Endothelial cell of umbilical vein (primary cell): ENCODE measurements around the gene ANKIB1. TPM values are rescaled to one million over a fixed set of nuclear protein-coding genes. Genes with fewer than 3 reads are reported as not detected.

Source experiments
- Bru-seq: library from RNA; stranded (reverse); fragments of 400-500 nt; gene quantifications from one replicate; lab custom pipeline; 2021; lab: Mats Ljungman, UMichigan
- BruChase-seq, 2 experiments: library from RNA; stranded (reverse); fragments of 400-500 nt; gene quantifications; one replicate each; lab custom pipeline; 2021; lab: Mats Ljungman, UMichigan
- BruUV-seq: library from RNA; stranded (reverse); fragments of 400-500 nt; replicated peaks from 2 replicates; lab custom pipeline; 2021; lab: Mats Ljungman, UMichigan
- CTCF ChIA-PET: fragments of 300-600, 350-600 bp; sonication (Branson Sonifier 250); formaldehyde crosslinking; loops from one replicate; lab custom pipeline; 2021; ENCODE audit warnings: antibody characterized with exemption, inconsistent platforms; lab: Charles Lee
- POLR2A ChIA-PET: fragments of 300-600, 350-600 bp; sonication (Branson Sonifier 250); formaldehyde crosslinking; loops from one replicate; lab custom pipeline; 2021; ENCODE audit warnings: antibody characterized with exemption, inconsistent platforms; lab: Charles Lee
- DNase-seq: peaks from one replicate; pipeline ENCODE4 v3.0.0-alpha.2; 2011; ENCODE audit warnings: low read depth, low spot score
- FAIRE-seq: peaks from 2 replicates; lab custom pipeline; 2011; peaks lifted over from hg19 to GRCh38; lab: Jason Lieb, UNC
- H2AFZ ChIP-seq: 2 replicates; pipeline ENCODE4 v1.6.0; 2012; ENCODE audit warnings: low read depth, low read length, control low read depth, inconsistent platforms
- H3K27ac ChIP-seq: 2 replicates; pipeline ENCODE4 v1.5.1; 2011; ENCODE audit warnings: low read depth, mild to moderate bottlenecking, control low read depth, low read length, moderate library complexity; ENCODE audit not compliant: insufficient read depth
- H3K27me3 ChIP-seq, 2 experiments: 2 replicates each; pipeline versions ENCODE4 v1.6.0 to v1.6.1; 2011; ENCODE audit warnings: low read length in 2 of 2, mixed read lengths in 1 of 2; ENCODE audit not compliant: control insufficient read depth in 2 of 2, insufficient read depth in 2 of 2
- H3K36me3 ChIP-seq, 2 experiments: 2 replicates in 1 of 2; 3 replicates in 1 of 2; pipeline ENCODE4 v1.5.1; 2011; ENCODE audit warnings: low read length in 2 of 2, mild to moderate bottlenecking in 1 of 2, moderate library complexity in 1 of 2; ENCODE audit not compliant: control insufficient read depth in 2 of 2, insufficient read depth in 2 of 2; ENCODE audit errors: extremely low read depth in 1 of 2
- H3K4me1 ChIP-seq: 3 replicates; pipeline ENCODE4 v1.5.1; 2011; ENCODE audit warnings: mild to moderate bottlenecking, low read length; ENCODE audit not compliant: control insufficient read depth, insufficient read depth; ENCODE audit errors: extremely low read depth
- H3K4me2 ChIP-seq: 2 replicates; pipeline ENCODE4 v1.6.1; 2011; ENCODE audit warnings: low read length, control low read depth, mixed read lengths; ENCODE audit not compliant: insufficient read depth
- H3K4me3 ChIP-seq, 3 experiments: fragments of 200-600 bp in 1 of 3; sonication (generic), shearing (Covaris generic) in 1 of 3; replicated peaks in 1 of 3; 2 replicates each; pipeline ENCODE4 v1.5.1; 2011 to 2016; ENCODE audit warnings: control low read depth in 3 of 3, low read length in 3 of 3, mild to moderate bottlenecking in 2 of 3, inconsistent platforms in 1 of 3, low read depth in 1 of 3, moderate library complexity in 1 of 3; ENCODE audit not compliant: insufficient read depth in 1 of 3
- H3K79me2 ChIP-seq: 2 replicates; pipeline ENCODE4 v1.6.0; 2012; ENCODE audit warnings: low read length, inconsistent platforms; ENCODE audit not compliant: control insufficient read depth, insufficient read depth
- H3K9ac ChIP-seq: replicated peaks from 2 replicates; pipeline ENCODE3; 2011; ENCODE audit warnings: low read length, control low read depth; ENCODE audit not compliant: insufficient read depth; ENCODE audit errors: extremely low read depth
- H3K9me1 ChIP-seq: replicated peaks from 3 replicates; pipeline ENCODE4 v1.6.0; 2011; ENCODE audit warnings: mild to moderate bottlenecking, low read length; ENCODE audit not compliant: control insufficient read depth, insufficient read depth; ENCODE audit errors: extremely low read depth
- H3K9me3 ChIP-seq: replicated peaks from 2 replicates; pipeline ENCODE4 v1.5.1; 2012; ENCODE audit warnings: low read length, inconsistent platforms; ENCODE audit not compliant: control insufficient read depth, insufficient read depth
- H4K20me1 ChIP-seq: replicated peaks from 2 replicates; pipeline ENCODE3; 2011; ENCODE audit warnings: mild to moderate bottlenecking, low read length; ENCODE audit not compliant: control insufficient read depth, insufficient read depth; ENCODE audit errors: extremely low read depth
- MAX ChIP-seq: IDR thresholded peaks from 2 replicates; pipeline ENCODE4 v1.6.1; 2011; ENCODE audit not compliant: insufficient read depth, insufficient read length
- MYC ChIP-seq: IDR thresholded peaks from one replicate; pipeline ENCODE4 v1.6.1; 2011; ENCODE audit warnings: mild to moderate bottlenecking, low read depth, low read length
- dilution Hi-C: fragments of 300-500 bp; cut with MboI; formaldehyde crosslinking; loops from one replicate; pipeline ENCODE4 v1.15.0; 2019; ENCODE audit warnings: low sequenced_read_pairs; ENCODE audit not compliant: extremely low pct_ligation_motif_present
- intact Hi-C: fragments of 100-400 bp; cut with micrococcal nuclease; formaldehyde crosslinking; loops from one replicate; pipeline ENCODE4 v1.10.0; 2022
- long read RNA-seq: library from polyadenylated mRNA; stranded (forward); transcript quantifications from one replicate; pipeline ENCODE4 v2.0.0, GENCODE V29; 2021
- polyA minus RNA-seq, 3 experiments: library from RNA; depleted of rRNA, polyadenylated mRNA; stranded (reverse); fragments of >200 nt; gene quantifications; 1 replicate in 1 of 3; 2 replicates in 2 of 3; pipeline ENCODE4 v1.2.3, GENCODE V29; 2011
- polyA plus RNA-seq, 4 experiments: library from polyadenylated mRNA; depleted of rRNA in 3 of 4; stranded (reverse) in 3 of 4; unstranded in 1 of 4; fragments of >200 nt; gene quantifications; 2 replicates each; pipeline versions ENCODE4 v1.2.1 to v1.2.3, GENCODE V29; 2011 to 2012; ENCODE audit warnings: missing spikeins in 1 of 4
- total RNA-seq: library from RNA; stranded (reverse); gene quantifications from 2 replicates; pipeline ENCODE4 v1.2.3, GENCODE V29; 2021
- TF ChIP-seq, protein P1 (sequence below), 2 donors: IDR thresholded peaks; 1 replicate in 1 of 2; 2 replicates in 1 of 2; pipeline ENCODE4 v1.5.1; 2011; ENCODE audit warnings: low read length in 2 of 2, mild to moderate bottlenecking in 2 of 2, moderate library complexity in 2 of 2, control low read depth in 1 of 2, inconsistent platforms in 1 of 2, low read depth in 1 of 2; ENCODE audit not compliant: insufficient read depth in 1 of 2; ENCODE audit errors: extremely low read depth in 1 of 2

ANKIB1 gene, protein sequence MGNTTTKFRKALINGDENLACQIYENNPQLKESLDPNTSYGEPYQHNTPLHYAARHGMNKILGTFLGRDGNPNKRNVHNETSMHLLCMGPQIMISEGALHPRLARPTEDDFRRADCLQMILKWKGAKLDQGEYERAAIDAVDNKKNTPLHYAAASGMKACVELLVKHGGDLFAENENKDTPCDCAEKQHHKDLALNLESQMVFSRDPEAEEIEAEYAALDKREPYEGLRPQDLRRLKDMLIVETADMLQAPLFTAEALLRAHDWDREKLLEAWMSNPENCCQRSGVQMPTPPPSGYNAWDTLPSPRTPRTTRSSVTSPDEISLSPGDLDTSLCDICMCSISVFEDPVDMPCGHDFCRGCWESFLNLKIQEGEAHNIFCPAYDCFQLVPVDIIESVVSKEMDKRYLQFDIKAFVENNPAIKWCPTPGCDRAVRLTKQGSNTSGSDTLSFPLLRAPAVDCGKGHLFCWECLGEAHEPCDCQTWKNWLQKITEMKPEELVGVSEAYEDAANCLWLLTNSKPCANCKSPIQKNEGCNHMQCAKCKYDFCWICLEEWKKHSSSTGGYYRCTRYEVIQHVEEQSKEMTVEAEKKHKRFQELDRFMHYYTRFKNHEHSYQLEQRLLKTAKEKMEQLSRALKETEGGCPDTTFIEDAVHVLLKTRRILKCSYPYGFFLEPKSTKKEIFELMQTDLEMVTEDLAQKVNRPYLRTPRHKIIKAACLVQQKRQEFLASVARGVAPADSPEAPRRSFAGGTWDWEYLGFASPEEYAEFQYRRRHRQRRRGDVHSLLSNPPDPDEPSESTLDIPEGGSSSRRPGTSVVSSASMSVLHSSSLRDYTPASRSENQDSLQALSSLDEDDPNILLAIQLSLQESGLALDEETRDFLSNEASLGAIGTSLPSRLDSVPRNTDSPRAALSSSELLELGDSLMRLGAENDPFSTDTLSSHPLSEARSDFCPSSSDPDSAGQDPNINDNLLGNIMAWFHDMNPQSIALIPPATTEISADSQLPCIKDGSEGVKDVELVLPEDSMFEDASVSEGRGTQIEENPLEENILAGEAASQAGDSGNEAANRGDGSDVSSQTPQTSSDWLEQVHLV
- total RNA-seq (48.4 and 56.5 TPM in 2 replicates), polyA plus RNA-seq (16.9 and 17.0 TPM in 2 replicates), polyA minus RNA-seq (59.8 and 65.9 TPM in 2 replicates), Bru-seq, nascent RNA (percentile 87 among the genes with signal in this experiment), BruChase-seq, experiment 1, labeled RNA remaining after a 6-hour chase (percentile 79 among the genes with signal in this experiment), BruChase-seq, experiment 2, labeled RNA remaining after a 2-hour chase (percentile 90 among the genes with signal in this experiment)
- polyA plus RNA-seq (2011; cell fraction: cytosol; rRNA removed): 17.3 and 18.4 TPM in 2 replicates
- 76.2 and 77.3 TPM in 2 replicates for polyA plus RNA-seq (2011; cell fraction: nucleus; rRNA removed)
- 24.3 and 29.3 TPM in 2 replicates for polyA plus RNA-seq (2012)
- 31.1 TPM for polyA minus RNA-seq (2011; cell fraction: cytosol; rRNA and poly(A)+ RNA removed)
- 52.1 and 74.8 TPM in 2 replicates for polyA minus RNA-seq (2011; cell fraction: nucleus; rRNA and poly(A)+ RNA removed)
- long read RNA-seq, full-length matches to known transcripts: 2 of 21 reads
- long read RNA-seq, partial matches to known transcripts: 13 of 21 reads
- long read RNA-seq, other reads (novel, unspliced or antisense): 6 of 21 reads

GRCh38 chr7:92245487-92246359 lies at the start of gene ANKIB1, which contains the start of gene KRIT1:
Gene ANKIB1, plus strand, starts transcription at chr7:92245974. Its CDS starts 49,005 bp downstream, at chr7:92294979.
Gene KRIT1, minus strand, starts transcription at chr7:92245914. Its CDS starts 3,779 bp downstream, at chr7:92242135.
- intact Hi-C loops (loop anchor here (1.0 to 10.0 kb wide), 6 partner anchors 111 to 812 kb away; partner anchors contain the start of genes CYP51A1, GATAD1, MTERF1 and PEX1), dilution Hi-C loops (no loop called here)
- H2AFZ ChIP-seq: peak within 1 kb of the TSS; percentile 95
- peak; percentile 81 for FAIRE-seq
- H4K20me1 ChIP-seq: peaks cover 3% of the 10 kb centered on the region
- BruUV-seq: no TSS peak
- H3K79me2 ChIP-seq: peaks cover 59% of the 10 kb centered on the region
- DNase-seq: peak; percentile 91
- H3K27ac ChIP-seq: peak within 1 kb of the TSS; percentile 63
- H3K4me1 ChIP-seq: peaks cover 22% of the 10 kb centered on the region
- TF ChIP-seq MYC: peak; percentile 50
- TF ChIP-seq MAX: no peak
- TF ChIP-seq, protein P1, sequence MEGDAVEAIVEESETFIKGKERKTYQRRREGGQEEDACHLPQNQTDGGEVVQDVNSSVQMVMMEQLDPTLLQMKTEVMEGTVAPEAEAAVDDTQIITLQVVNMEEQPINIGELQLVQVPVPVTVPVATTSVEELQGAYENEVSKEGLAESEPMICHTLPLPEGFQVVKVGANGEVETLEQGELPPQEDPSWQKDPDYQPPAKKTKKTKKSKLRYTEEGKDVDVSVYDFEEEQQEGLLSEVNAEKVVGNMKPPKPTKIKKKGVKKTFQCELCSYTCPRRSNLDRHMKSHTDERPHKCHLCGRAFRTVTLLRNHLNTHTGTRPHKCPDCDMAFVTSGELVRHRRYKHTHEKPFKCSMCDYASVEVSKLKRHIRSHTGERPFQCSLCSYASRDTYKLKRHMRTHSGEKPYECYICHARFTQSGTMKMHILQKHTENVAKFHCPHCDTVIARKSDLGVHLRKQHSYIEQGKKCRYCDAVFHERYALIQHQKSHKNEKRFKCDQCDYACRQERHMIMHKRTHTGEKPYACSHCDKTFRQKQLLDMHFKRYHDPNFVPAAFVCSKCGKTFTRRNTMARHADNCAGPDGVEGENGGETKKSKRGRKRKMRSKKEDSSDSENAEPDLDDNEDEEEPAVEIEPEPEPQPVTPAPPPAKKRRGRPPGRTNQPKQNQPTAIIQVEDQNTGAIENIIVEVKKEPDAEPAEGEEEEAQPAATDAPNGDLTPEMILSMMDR (IDR thresholded peaks at IDR 0.05; ENCODE audit: extremely low read depth in 1 of 2, insufficient read depth in 1 of 2, low read depth in 1 of 2, low read length in 2 of 2): peak in 1 of 2 donors; percentile 26
- H3K4me3 ChIP-seq: peak within 1 kb of the TSS; percentile 99
- ChIA-PET CTCF (interaction anchor here (1.3 to 2.9 kb wide), 6 partner anchors 9 to 202 kb away, joined by 3 to 25 read pairs (median 6); partner anchors contain the start of genes CYP51A1, GATAD1 and LRRD1), POLR2A (interaction anchor here (0.6 kb wide), 1 partner anchor 124 kb away, joined by 3 read pairs; no protein-coding TSS in a partner anchor)
- no peaks in the 10 kb centered on the region for H3K9me1 ChIP-seq
- H3K27me3 ChIP-seq: no peaks in the 10 kb centered on the region
- H3K36me3 ChIP-seq: peaks cover 2 to 6% of the 10 kb centered on the region in 2 experiments
- H3K9me3 ChIP-seq: no peaks in the 10 kb centered on the region
- peak within 1 kb of the TSS; percentile 86 for H3K9ac ChIP-seq
- peak within 1 kb of the TSS; percentile 99 for H3K4me2 ChIP-seq
